GM06990 (cell line): Measurements from ENCODE around the gene PTGER3.
A peak's percentile ranks its signal among the peaks of the same experiment; 100 is the strongest.

Experiments
- DNase-seq: peaks from one replicate; pipeline ENCODE4 v3.0.0-alpha.2; 2011; ENCODE audit not compliant: insufficient read length; ENCODE audit errors: extremely low read depth
- H3K27me3 ChIP-seq: replicated peaks from 2 replicates; pipeline ENCODE4 v1.6.0; 2011; ENCODE audit warnings: low read length; ENCODE audit not compliant: control insufficient read depth, insufficient read depth
- H3K36me3 ChIP-seq: 2 replicates; pipeline ENCODE4 v1.5.1; 2011; ENCODE audit warnings: low read length; ENCODE audit not compliant: control insufficient read depth, insufficient read depth
- H3K4me3 ChIP-seq: replicated peaks from 2 replicates; pipeline ENCODE4 v1.5.1; 2011; ENCODE audit warnings: low read depth, mild to moderate bottlenecking, control low read depth, low read length
- CTCF ChIP-seq: IDR thresholded peaks from 2 replicates; pipeline ENCODE4 v1.5.1; 2011; ENCODE audit warnings: low read length, control low read depth, mild to moderate bottlenecking, inconsistent platforms; ENCODE audit not compliant: insufficient read depth, poor library complexity, severe bottlenecking

PTGER3 gene

GRCh38 chr1:71047635-71048607 lies at the start of gene PTGER3:
TSS of gene PTGER3 (minus strand) at chr1:71047816. CDS start at chr1:71047577, 239 bp downstream.
- H3K4me3 ChIP-seq = no peak within 1 kb of the TSS; the same call in 1 of the 2 replicates
- H3K27me3 ChIP-seq = no peaks in the 10 kb centered on the region; the same call in none of the 2 replicates
- no peak for TF ChIP-seq CTCF
- H3K36me3 ChIP-seq = no peaks in the 10 kb centered on the region
- DNase-seq = peak; percentile 20

GRCh38 chr1:71094913-71095312 lies 47.3 kb upstream of the PTGER3 start:
- Histone ChIP-seq H3K36me3 (no peaks in the 10 kb centered on the region), H3K27me3 (no peaks in the 10 kb centered on the region), H3K4me3 (no peak overlapping the region)
- TF ChIP-seq CTCF = no peak
- DNase-seq = no peak

- Histone ChIP-seq H3K27me3 (no peaks in the 10 kb centered on the region), H3K36me3 (no peaks in the 10 kb centered on the region), H3K4me3 (no peak overlapping the region)
- no peak for DNase-seq
- TF ChIP-seq CTCF = no peak
These were observed 46.3 kb upstream of the PTGER3 start for GRCh38 chr1:71093938-71094337.

- Histone ChIP-seq H3K27me3 (no peaks in the 10 kb centered on the region), H3K36me3 (no peaks in the 10 kb centered on the region), H3K4me3 (no peak overlapping the region)
- no peak for TF ChIP-seq CTCF
- no peak for DNase-seq
These were observed 42.1 kb upstream of the PTGER3 start for GRCh38 chr1:71089536-71090270.

GRCh38 chr1:71088645-71089287 lies 41.1 kb upstream of the PTGER3 start:
- no peak overlapping the region for H3K4me3 ChIP-seq
- DNase-seq = no peak
- H3K27me3 ChIP-seq = no peaks in the 10 kb centered on the region
- no peaks in the 10 kb centered on the region for H3K36me3 ChIP-seq
- TF ChIP-seq CTCF = no peak
